ENCODE results near the gene RIN3. TPM values are rescaled to one million over a fixed set of nuclear protein-coding genes. Genes with fewer than 3 reads are reported as not detected.

RIN3 gene
- total RNA-seq, 1 experiment from 2014 or later: 14.8 TPM

- H2AFZ ChIP-seq: no peak overlapping the region
- H3K27ac ChIP-seq: no peak overlapping the region
- ChIA-PET POLR2A (ENCODE audit: unreplicated experiment) (no interaction called here), CTCF (no interaction called here)
- 0 out of 2 replicates have a peak, but pooled peaks cover 7% of the 10 kb centered on the region for H3K36me3 ChIP-seq (ENCODE audit: low read depth)
- no peak overlapping the region for H3K4me2 ChIP-seq
- no peak overlapping the region for H3K4me3 ChIP-seq
- H3F3A ChIP-seq (ENCODE audit: insufficient read depth, low read depth): peaks cover 5% of the 10 kb centered on the region; the same call in 1 of the 2 replicates
- peaks cover 8% of the 10 kb centered on the region for H3K4me1 ChIP-seq (replicated peaks; ENCODE audit: insufficient read depth)
- DNase-seq: no peak
- intact Hi-C loops (cut with micrococcal nuclease; ENCODE audit: unreplicated experiment): loop anchor here (5.0 kb wide), 1 partner anchor 76 kb away; no protein-coding TSS in a partner anchor
- H3K79me2 ChIP-seq (ENCODE audit: low read depth): no peaks in the 10 kb centered on the region
- H3K27me3 ChIP-seq (ENCODE audit: insufficient read depth, low read depth): no peaks in the 10 kb centered on the region
- no peaks in the 10 kb centered on the region for H4K20me1 ChIP-seq (ENCODE audit: insufficient read depth)
- H3K9me3 ChIP-seq (ENCODE audit: insufficient read depth, low read depth): no peaks in the 10 kb centered on the region
- no peak for TF ChIP-seq EZH2 (IDR thresholded peaks at IDR 0.05; ENCODE audit: low read depth)
- TF ChIP-seq, protein P1, sequence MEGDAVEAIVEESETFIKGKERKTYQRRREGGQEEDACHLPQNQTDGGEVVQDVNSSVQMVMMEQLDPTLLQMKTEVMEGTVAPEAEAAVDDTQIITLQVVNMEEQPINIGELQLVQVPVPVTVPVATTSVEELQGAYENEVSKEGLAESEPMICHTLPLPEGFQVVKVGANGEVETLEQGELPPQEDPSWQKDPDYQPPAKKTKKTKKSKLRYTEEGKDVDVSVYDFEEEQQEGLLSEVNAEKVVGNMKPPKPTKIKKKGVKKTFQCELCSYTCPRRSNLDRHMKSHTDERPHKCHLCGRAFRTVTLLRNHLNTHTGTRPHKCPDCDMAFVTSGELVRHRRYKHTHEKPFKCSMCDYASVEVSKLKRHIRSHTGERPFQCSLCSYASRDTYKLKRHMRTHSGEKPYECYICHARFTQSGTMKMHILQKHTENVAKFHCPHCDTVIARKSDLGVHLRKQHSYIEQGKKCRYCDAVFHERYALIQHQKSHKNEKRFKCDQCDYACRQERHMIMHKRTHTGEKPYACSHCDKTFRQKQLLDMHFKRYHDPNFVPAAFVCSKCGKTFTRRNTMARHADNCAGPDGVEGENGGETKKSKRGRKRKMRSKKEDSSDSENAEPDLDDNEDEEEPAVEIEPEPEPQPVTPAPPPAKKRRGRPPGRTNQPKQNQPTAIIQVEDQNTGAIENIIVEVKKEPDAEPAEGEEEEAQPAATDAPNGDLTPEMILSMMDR (conservative IDR thresholded peaks at IDR 0.05): no peak
- H3K9me2 ChIP-seq (ENCODE audit: insufficient read depth): no peaks in the 10 kb centered on the region
- BruUV-seq (replicated peaks): no TSS peak
Measured at GRCh38 chr14:92683041-92683440, 169.5 kb downstream of the RIN3 start.

GRCh38 chr14:92684801-92685560 is 171.4 kb downstream of the RIN3 start:
- CTCF ChIA-PET: interaction anchor here (0.5 kb wide), 1 partner anchor 588 kb away, joined by 3 read pairs; no protein-coding TSS in a partner anchor
- no peak overlapping the region for H3K4me2 ChIP-seq
- 0 out of 2 replicates have a peak, but pooled peaks cover 5% of the 10 kb centered on the region for H3F3A ChIP-seq (ENCODE audit: insufficient read depth, low read depth)
- 0 out of 2 replicates have a peak, but pooled peaks cover 3% of the 10 kb centered on the region for H3K36me3 ChIP-seq (ENCODE audit: low read depth)
- intact Hi-C loops (cut with micrococcal nuclease; ENCODE audit: unreplicated experiment): loop anchor here (5.0 kb wide), 1 partner anchor 78 kb away; no protein-coding TSS in a partner anchor
- no peaks in the 10 kb centered on the region for H3K9me3 ChIP-seq (ENCODE audit: insufficient read depth, low read depth)
- H3K4me3 ChIP-seq: no peak overlapping the region
- H2AFZ ChIP-seq: no peak overlapping the region
- no peak overlapping the region for H3K27ac ChIP-seq
- no peaks in the 10 kb centered on the region for H3K9me2 ChIP-seq (ENCODE audit: insufficient read depth)
- no TSS peak for BruUV-seq (replicated peaks)
- no peaks in the 10 kb centered on the region for H4K20me1 ChIP-seq (ENCODE audit: insufficient read depth)
- POLR2A ChIA-PET (ENCODE audit: unreplicated experiment): no interaction called here
- peaks cover 8% of the 10 kb centered on the region for H3K4me1 ChIP-seq (replicated peaks; ENCODE audit: insufficient read depth)
- H3K79me2 ChIP-seq (ENCODE audit: low read depth): no peaks in the 10 kb centered on the region
- no peak for DNase-seq
- H3K27me3 ChIP-seq (ENCODE audit: insufficient read depth, low read depth): no peaks in the 10 kb centered on the region
- no peak for TF ChIP-seq EZH2 (IDR thresholded peaks at IDR 0.05; ENCODE audit: low read depth)

GRCh38 chr14:92685784-92686355 is 172.3 kb downstream of the RIN3 start:
- Histone ChIP-seq H3K4me3 (no peak overlapping the region), H3K79me2 (ENCODE audit: low read depth) (no peaks in the 10 kb centered on the region), H2AFZ (no peak overlapping the region), H3K27ac (no peak overlapping the region), H4K20me1 (ENCODE audit: insufficient read depth) (no peaks in the 10 kb centered on the region), H3F3A (ENCODE audit: insufficient read depth, low read depth) (no peaks in the 10 kb centered on the region), H3K36me3 (ENCODE audit: low read depth) (0 out of 2 replicates have a peak, but pooled peaks cover 3% of the 10 kb centered on the region), H3K4me1 (replicated peaks; ENCODE audit: insufficient read depth) (peaks cover 8% of the 10 kb centered on the region), H3K9me3 (ENCODE audit: insufficient read depth, low read depth) (no peaks in the 10 kb centered on the region), H3K4me2 (no peak overlapping the region), H3K27me3 (ENCODE audit: insufficient read depth, low read depth) (no peaks in the 10 kb centered on the region), H3K9me2 (ENCODE audit: insufficient read depth) (no peaks in the 10 kb centered on the region)
- DNase-seq: no peak
- intact Hi-C loops (cut with micrococcal nuclease; ENCODE audit: unreplicated experiment): no loop called here
- no peak for TF ChIP-seq EZH2 (IDR thresholded peaks at IDR 0.05; ENCODE audit: low read depth)
- TF ChIP-seq, protein P1 (conservative IDR thresholded peaks at IDR 0.05): no peak
- ChIA-PET CTCF (no interaction called here), POLR2A (ENCODE audit: unreplicated experiment) (no interaction called here)
- no TSS peak for BruUV-seq (replicated peaks)
